A549 (cell line): ENCODE data around the gene TARDBP.

Experiments
- CEBPB ChIP-seq, 2 experiments: fragments of >200 bp in 1 of 2; sonication (Bioruptor Twin) in 1 of 2; formaldehyde crosslinking in 1 of 2; IDR thresholded peaks; 2 replicates each; pipeline ENCODE4 v1.6.1; 2012 to 2016
- POLR2A ChIP-seq: IDR thresholded peaks from 2 replicates; pipeline ENCODE4 v1.6.1; 2012; ENCODE audit warnings: mild to moderate bottlenecking, low read length
- TF ChIP-seq, protein P1 (sequence below): fragments of >200 bp; sonication (Bioruptor Twin); formaldehyde crosslinking; IDR thresholded peaks from 3 replicates; pipeline ENCODE4 v1.5.1; 2016

DNA sequence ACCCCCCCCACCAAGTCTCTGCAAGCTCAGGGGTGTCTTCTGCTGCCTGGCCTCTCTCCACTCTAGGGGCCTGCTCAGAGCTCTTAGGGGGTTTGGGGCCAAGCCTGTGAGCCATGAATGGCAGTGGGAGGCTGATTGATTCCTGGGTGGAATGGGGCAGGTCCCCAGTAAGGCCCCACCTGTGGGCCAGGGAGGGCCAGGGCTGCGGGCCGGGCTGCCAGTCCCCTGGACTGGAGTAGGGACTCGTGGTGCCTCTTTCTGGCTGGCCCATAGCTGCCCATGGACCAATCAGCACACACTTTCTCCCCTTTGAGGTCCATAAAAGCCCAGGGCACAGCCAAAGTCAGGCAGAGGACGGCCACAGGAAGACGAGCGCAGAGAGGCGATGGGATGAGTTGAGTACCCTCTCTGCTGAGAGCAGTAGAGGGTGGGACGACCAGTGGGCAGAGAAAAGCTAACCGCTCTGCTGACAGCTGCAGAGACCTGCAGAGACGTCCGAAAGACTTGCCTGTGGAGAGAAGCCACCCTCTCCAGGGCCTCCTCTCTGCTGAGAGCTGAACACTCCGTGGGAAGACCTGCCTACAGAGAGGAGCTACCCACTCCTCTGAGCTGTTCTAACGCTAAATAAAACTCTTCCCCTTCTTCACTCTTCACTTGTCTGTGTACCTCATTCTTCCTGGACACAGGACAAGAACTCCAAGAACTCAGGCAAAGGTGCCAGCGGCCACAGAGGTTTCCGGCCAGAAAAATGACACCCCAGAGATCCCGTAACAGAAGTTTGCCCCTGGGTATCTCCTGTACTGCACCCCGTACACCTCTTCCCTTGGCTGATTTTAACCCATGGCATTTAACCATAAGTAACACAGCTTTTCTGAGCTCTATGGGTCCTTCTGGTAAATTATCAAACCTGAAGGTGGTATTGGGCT is 38.2 kb upstream of the TARDBP start:
- TF ChIP-seq, protein P1, sequence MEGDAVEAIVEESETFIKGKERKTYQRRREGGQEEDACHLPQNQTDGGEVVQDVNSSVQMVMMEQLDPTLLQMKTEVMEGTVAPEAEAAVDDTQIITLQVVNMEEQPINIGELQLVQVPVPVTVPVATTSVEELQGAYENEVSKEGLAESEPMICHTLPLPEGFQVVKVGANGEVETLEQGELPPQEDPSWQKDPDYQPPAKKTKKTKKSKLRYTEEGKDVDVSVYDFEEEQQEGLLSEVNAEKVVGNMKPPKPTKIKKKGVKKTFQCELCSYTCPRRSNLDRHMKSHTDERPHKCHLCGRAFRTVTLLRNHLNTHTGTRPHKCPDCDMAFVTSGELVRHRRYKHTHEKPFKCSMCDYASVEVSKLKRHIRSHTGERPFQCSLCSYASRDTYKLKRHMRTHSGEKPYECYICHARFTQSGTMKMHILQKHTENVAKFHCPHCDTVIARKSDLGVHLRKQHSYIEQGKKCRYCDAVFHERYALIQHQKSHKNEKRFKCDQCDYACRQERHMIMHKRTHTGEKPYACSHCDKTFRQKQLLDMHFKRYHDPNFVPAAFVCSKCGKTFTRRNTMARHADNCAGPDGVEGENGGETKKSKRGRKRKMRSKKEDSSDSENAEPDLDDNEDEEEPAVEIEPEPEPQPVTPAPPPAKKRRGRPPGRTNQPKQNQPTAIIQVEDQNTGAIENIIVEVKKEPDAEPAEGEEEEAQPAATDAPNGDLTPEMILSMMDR = no peak
- TF ChIP-seq CEBPB (IDR thresholded peaks at IDR 0.05) (no peak), POLR2A (no peak)
